Measurements from ENCODE around the gene DGKI. TPM values are rescaled to one million over a fixed set of nuclear protein-coding genes. Genes with fewer than 3 reads are reported as not detected.

DGKI gene
- total RNA-seq, 2 donors from 2014 or later, result 17.8 to 18.2 TPM

- H3K9me3 Mint-ChIP-seq, result no peaks in the 10 kb centered on the region
- H3K4me3 Mint-ChIP-seq, result no peak overlapping the region
- ATAC-seq (replicated peaks in 1 of 2) (no peak), DNase-seq (no peak)
- H3K4me1 Mint-ChIP-seq (ENCODE audit: low read depth), result no peaks in the 10 kb centered on the region
- no peak overlapping the region for H3K27ac Mint-ChIP-seq
- no peaks in the 10 kb centered on the region for H3K36me3 Mint-ChIP-seq (ENCODE audit: insufficient read depth in 2 of 2)
- H3K27me3 Mint-ChIP-seq (ENCODE audit: low read depth), result peaks cover 20% of the 10 kb centered on the region
Observed at GRCh38 chr7:137674551-137675409, 172.0 kb downstream of the DGKI start.

- Mint-ChIP-seq H3K4me3 (no peak overlapping the region), H3K4me1 (ENCODE audit: low read depth) (no peaks in the 10 kb centered on the region), H3K36me3 (ENCODE audit: insufficient read depth in 2 of 2) (no peaks in the 10 kb centered on the region), H3K27ac (no peak overlapping the region), H3K27me3 (ENCODE audit: low read depth) (peaks cover 20% of the 10 kb centered on the region), H3K9me3 (no peaks in the 10 kb centered on the region)
- ATAC-seq (replicated peaks in 1 of 2), result no peak
- DNase-seq, result no peak
Observed at GRCh38 chr7:137674048-137674447, 172.7 kb downstream of the DGKI start.

GRCh38 chr7:137671920-137672319 is 174.9 kb downstream of the DGKI start:
- no peak overlapping the region for H3K27ac Mint-ChIP-seq
- no peaks in the 10 kb centered on the region for H3K9me3 Mint-ChIP-seq
- no peaks in the 10 kb centered on the region for H3K4me1 Mint-ChIP-seq (ENCODE audit: low read depth)
- ATAC-seq (replicated peaks in 1 of 2), result no peak
- no peak overlapping the region for H3K4me3 Mint-ChIP-seq
- no peaks in the 10 kb centered on the region for H3K36me3 Mint-ChIP-seq (ENCODE audit: insufficient read depth in 2 of 2)
- DNase-seq, result no peak
- H3K27me3 Mint-ChIP-seq (ENCODE audit: low read depth), result peaks cover 20% of the 10 kb centered on the region

GRCh38 chr7:137670222-137671064 is 176.3 kb downstream of the DGKI start:
- Mint-ChIP-seq H3K27me3 (ENCODE audit: low read depth) (peaks cover 20% of the 10 kb centered on the region), H3K9me3 (no peaks in the 10 kb centered on the region), H3K27ac (no peak overlapping the region), H3K4me3 (no peak overlapping the region), H3K36me3 (ENCODE audit: insufficient read depth in 2 of 2) (no peaks in the 10 kb centered on the region), H3K4me1 (ENCODE audit: low read depth) (no peaks in the 10 kb centered on the region)
- DNase-seq (no peak), ATAC-seq (replicated peaks in 1 of 2) (peak in 1 of 2 donors; percentile 63)

GRCh38 chr7:137669706-137670105 is 177.1 kb downstream of the DGKI start:
- H3K36me3 Mint-ChIP-seq (ENCODE audit: insufficient read depth in 2 of 2), result no peaks in the 10 kb centered on the region
- no peak overlapping the region for H3K27ac Mint-ChIP-seq
- DNase-seq (no peak), ATAC-seq (replicated peaks in 1 of 2) (no peak)
- H3K27me3 Mint-ChIP-seq (ENCODE audit: low read depth), result peaks cover 13% of the 10 kb centered on the region
- no peak overlapping the region for H3K4me3 Mint-ChIP-seq
- no peaks in the 10 kb centered on the region for H3K4me1 Mint-ChIP-seq (ENCODE audit: low read depth)
- H3K9me3 Mint-ChIP-seq, result no peaks in the 10 kb centered on the region

GRCh38 chr7:137668404-137668803 is 178.4 kb downstream of the DGKI start:
- Mint-ChIP-seq H3K27ac (no peak overlapping the region), H3K27me3 (ENCODE audit: low read depth) (peaks cover 8% of the 10 kb centered on the region), H3K36me3 (ENCODE audit: insufficient read depth in 2 of 2) (no peaks in the 10 kb centered on the region), H3K4me3 (no peak overlapping the region), H3K9me3 (no peaks in the 10 kb centered on the region), H3K4me1 (ENCODE audit: low read depth) (no peaks in the 10 kb centered on the region)
- DNase-seq (no peak), ATAC-seq (replicated peaks in 1 of 2) (no peak)

- no peak overlapping the region for H3K4me3 Mint-ChIP-seq
- no peaks in the 10 kb centered on the region for H3K9me3 Mint-ChIP-seq
- no peaks in the 10 kb centered on the region for H3K36me3 Mint-ChIP-seq (ENCODE audit: insufficient read depth in 2 of 2)
- no peaks in the 10 kb centered on the region for H3K4me1 Mint-ChIP-seq (ENCODE audit: low read depth)
- DNase-seq, result no peak
- ATAC-seq (replicated peaks in 1 of 2), result peak in 1 of 2 donors; percentile 38
- H3K27ac Mint-ChIP-seq, result no peak overlapping the region
- H3K27me3 Mint-ChIP-seq (ENCODE audit: low read depth), result peaks cover 14% of the 10 kb centered on the region
Observed at GRCh38 chr7:137667633-137668387, 179.0 kb downstream of the DGKI start.

- ATAC-seq (replicated peaks in 1 of 2), result no peak
- no peak overlapping the region for H3K27ac Mint-ChIP-seq
- no peaks in the 10 kb centered on the region for H3K9me3 Mint-ChIP-seq
- H3K27me3 Mint-ChIP-seq (ENCODE audit: low read depth), result peaks cover 26% of the 10 kb centered on the region
- H3K4me1 Mint-ChIP-seq (ENCODE audit: low read depth), result no peaks in the 10 kb centered on the region
- no peak for DNase-seq
- no peaks in the 10 kb centered on the region for H3K36me3 Mint-ChIP-seq (ENCODE audit: insufficient read depth in 2 of 2)
- H3K4me3 Mint-ChIP-seq, result no peak overlapping the region
Observed at GRCh38 chr7:137664846-137665245, 181.9 kb downstream of the DGKI start.

- peaks cover 38% of the 10 kb centered on the region for H3K27me3 Mint-ChIP-seq (ENCODE audit: low read depth)
- DNase-seq (no peak), ATAC-seq (replicated peaks in 1 of 2) (no peak)
- no peaks in the 10 kb centered on the region for H3K9me3 Mint-ChIP-seq
- H3K4me1 Mint-ChIP-seq (ENCODE audit: low read depth), result no peaks in the 10 kb centered on the region
- H3K36me3 Mint-ChIP-seq (ENCODE audit: insufficient read depth in 2 of 2), result no peaks in the 10 kb centered on the region
- H3K4me3 Mint-ChIP-seq, result no peak overlapping the region
- no peak overlapping the region for H3K27ac Mint-ChIP-seq
Observed at GRCh38 chr7:137661634-137662033, 185.1 kb downstream of the DGKI start.

GRCh38 chr7:137658190-137658900 is 188.4 kb downstream of the DGKI start:
- Mint-ChIP-seq H3K4me3 (no peak overlapping the region), H3K27me3 (ENCODE audit: low read depth) (peaks cover 35% of the 10 kb centered on the region), H3K9me3 (no peaks in the 10 kb centered on the region), H3K4me1 (ENCODE audit: low read depth) (no peaks in the 10 kb centered on the region), H3K36me3 (ENCODE audit: insufficient read depth in 2 of 2) (no peaks in the 10 kb centered on the region), H3K27ac (no peak overlapping the region)
- ATAC-seq (replicated peaks in 1 of 2), result no peak
- DNase-seq, result no peak

GRCh38 chr7:137657476-137658189 is 189.1 kb downstream of the DGKI start:
- DNase-seq, result no peak
- no peaks in the 10 kb centered on the region for H3K4me1 Mint-ChIP-seq (ENCODE audit: low read depth)
- no peak overlapping the region for H3K4me3 Mint-ChIP-seq
- ATAC-seq (replicated peaks in 1 of 2), result no peak
- no peaks in the 10 kb centered on the region for H3K9me3 Mint-ChIP-seq
- peaks cover 28% of the 10 kb centered on the region for H3K27me3 Mint-ChIP-seq (ENCODE audit: low read depth)
- H3K36me3 Mint-ChIP-seq (ENCODE audit: insufficient read depth in 2 of 2), result no peaks in the 10 kb centered on the region
- H3K27ac Mint-ChIP-seq, result no peak overlapping the region

GRCh38 chr7:137656850-137657232 is 189.9 kb downstream of the DGKI start:
- Mint-ChIP-seq H3K9me3 (no peaks in the 10 kb centered on the region), H3K4me1 (ENCODE audit: low read depth) (no peaks in the 10 kb centered on the region), H3K4me3 (no peak overlapping the region), H3K27ac (peak overlapping the region; percentile 23), H3K36me3 (ENCODE audit: insufficient read depth in 2 of 2) (no peaks in the 10 kb centered on the region), H3K27me3 (ENCODE audit: low read depth) (peaks cover 25% of the 10 kb centered on the region)
- DNase-seq (no peak), ATAC-seq (replicated peaks in 1 of 2) (no peak)
